CD1c-positive myeloid dendritic cell (primary cell): Measurements from ENCODE around the gene MAX.
A peak's percentile ranks its signal among the peaks of the same experiment; 100 is the strongest.

ENCODE experiments used
- DNase-seq: peaks from one replicate; pipeline ENCODE4 v3.0.0-alpha.2; 2016; ENCODE audit errors: extremely low spot score

MAX gene

DNA sequence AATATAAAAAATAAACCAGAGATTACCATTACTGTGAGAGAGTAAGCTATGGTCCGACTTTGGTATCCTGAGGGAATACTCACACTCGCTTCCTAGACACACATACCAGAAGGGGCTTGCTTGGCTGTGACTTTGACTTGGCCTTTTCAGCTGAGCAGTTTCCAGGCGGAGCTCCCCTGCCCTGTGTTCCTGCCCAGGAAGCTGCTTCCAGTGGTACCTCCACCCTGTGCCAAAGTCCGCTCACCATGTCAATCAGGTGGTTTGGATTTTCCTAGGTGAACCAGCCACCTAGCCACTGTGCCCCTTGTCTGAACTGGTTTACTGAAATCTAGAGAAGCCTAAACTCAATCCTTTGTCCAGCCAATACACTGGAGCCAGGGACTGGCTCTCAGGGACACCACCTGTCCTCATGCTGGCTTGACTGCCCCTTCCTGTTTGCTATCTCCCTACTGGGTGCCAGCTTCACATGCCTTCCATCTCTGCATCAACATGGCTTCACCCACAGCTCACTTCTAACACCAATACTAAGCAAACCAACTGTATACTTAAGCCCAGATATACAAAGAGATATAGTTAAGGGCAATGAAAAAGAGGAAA lies 28.6 kb downstream of the MAX start:
- no peak for DNase-seq

DNA sequence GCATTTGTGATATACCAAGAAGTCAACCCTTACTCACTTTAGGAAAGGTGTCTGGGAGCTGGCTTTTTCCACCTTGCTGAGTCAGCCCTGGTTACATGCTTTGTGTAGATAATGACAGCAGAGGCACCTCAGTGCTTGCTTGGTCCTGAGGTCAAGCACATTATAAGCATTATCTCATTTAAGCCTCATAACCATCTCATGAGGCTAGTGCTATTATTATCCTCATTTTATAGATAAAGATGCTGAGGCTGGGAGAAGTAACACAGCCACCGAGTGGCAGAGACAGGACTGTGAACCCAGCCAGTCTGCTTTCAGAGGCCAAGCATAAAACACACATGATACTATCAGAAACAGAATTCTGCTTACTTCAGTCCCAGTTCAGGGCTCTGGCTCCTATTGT lies 29.4 kb downstream of the MAX start:
- DNase-seq = no peak

GRCh38 chr14:65072256-65072655 lies 30.1 kb downstream of the MAX start:
- no peak for DNase-seq

GRCh38 chr14:65071544-65071943 lies 30.8 kb downstream of the MAX start:
- no peak for DNase-seq

GRCh38 chr14:65070471-65070976 lies 31.8 kb downstream of the MAX start:
- DNase-seq = no peak

- DNase-seq = no peak
Measured at GRCh38 chr14:65069874-65070413, 32.4 kb downstream of the MAX start.

- DNase-seq = no peak
Measured at GRCh38 chr14:65065719-65066118, 36.6 kb downstream of the MAX start.

DNA sequence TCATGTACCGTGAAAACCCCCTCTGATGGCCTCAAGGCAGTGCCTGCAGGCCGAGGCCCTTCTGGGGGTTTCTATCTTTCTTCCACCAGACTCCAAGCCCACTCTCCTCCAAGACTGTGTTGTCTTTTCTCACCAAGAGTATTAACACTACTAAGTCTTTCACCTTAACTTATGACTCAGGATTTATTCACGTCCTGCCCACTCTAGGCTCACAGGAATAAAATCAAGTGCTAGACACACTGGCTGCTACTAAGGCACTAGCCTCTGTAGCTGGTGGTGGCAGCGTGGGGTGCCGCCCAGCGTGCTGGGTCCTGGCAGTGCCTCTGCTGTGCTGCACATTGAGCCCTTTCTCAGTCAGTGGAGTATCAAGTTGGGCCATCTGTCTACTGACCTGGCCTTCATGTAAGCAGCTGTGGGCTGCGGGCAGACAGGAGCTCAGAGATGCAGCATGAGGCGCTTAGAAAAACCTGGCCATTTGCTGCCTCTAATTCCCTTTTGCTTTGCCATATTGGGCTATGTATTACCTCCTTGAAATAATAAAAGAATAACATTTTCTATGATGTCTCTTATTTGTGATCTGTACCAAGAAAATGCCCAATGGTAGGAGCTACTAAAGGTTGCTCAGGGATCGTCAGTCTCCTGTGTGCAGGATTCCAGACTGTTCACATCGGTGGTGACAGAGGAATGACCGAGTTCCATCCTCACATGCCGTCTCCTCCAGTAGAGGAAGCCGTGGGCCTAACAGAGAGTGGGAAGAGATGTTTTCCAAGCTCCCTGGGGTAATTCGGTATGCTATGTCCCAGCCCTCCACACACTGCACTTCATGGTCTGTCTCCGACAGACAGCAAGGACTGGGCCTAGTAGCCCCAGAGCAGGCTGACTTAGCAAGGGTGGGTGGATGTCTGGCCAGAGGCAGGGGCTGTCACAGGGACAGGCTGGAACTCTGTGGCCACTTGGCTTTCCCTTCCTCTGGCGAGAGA lies 39.9 kb downstream of the MAX start:
- DNase-seq = no peak

DNA sequence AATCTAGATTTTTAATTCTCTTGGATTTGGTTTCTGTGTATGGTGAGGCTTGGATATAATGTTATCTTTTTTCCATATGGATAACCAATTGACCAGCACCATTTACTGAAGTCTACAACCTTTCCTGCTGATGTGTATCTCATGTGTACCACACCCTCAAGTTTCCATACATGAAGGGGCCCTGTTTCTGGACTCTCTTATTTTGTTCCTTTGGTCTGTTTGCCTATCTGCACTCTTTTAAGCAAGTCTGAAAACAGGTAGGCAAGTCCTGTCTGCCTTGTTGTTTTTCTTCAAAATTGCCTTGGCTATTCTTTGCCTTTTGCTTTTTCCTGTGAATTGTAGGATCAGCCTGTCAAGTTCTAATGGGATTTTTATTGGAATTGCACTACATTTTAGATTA lies 44.6 kb downstream of the MAX start:
- no peak for DNase-seq

DNA sequence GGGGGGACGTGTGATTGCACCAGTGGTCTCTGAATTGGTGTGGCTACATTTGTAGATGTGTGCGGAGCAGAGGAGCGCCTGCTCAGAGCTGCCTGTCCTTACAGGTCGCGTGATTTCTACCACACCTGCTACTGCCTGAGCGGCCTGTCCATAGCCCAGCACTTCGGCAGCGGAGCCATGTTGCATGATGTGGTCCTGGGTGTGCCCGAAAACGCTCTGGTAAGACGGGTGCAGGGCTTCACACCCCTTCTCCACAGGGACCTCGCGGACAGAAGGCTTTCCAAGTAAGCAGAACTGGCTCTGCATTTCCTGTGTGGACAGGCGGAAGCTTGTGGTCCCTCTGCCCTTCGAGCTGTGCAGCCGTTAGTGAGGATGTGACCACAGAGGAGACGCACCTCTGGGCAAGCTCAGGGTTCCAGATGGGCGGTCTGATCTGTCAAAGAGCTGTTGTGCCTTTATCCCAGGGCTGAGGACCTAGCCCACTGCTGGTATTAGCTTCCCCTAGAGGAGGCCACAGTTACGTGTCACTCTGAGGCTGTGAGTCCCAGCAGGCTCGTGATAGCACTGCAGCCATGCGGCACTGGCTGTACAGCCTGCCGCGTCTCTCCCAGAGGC lies 47.7 kb downstream of the MAX start:
- peak; percentile 60 for DNase-seq

- no peak for DNase-seq
Measured at GRCh38 chr14:65053466-65053865, 48.9 kb downstream of the MAX start.

GRCh38 chr14:65052832-65053231 lies 49.5 kb downstream of the MAX start:
- no peak for DNase-seq

- peak; percentile 34 for DNase-seq
Measured at GRCh38 chr14:65045709-65046108, 56.6 kb downstream of the MAX start.

DNA sequence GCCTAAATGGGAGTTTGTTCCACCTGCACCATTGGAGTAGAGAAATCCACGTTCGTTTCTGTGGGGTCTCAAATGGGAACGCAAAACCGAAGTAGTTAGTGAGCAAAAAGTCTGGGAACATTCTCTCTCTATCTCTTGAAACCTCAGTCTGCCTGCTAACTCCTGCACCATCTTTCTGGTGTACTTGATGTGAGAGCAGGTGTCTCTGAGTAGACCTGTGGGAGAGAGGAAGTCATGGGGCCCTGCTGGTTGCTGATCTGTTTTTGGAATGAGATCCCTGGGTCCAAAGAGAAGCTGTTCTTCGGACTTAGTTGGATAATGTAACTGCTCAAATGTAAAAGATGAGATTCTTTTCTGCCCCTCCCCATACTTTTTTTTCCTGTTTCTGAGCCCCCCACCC lies 57.3 kb downstream of the MAX start:
- DNase-seq = peak; percentile 30

DNA sequence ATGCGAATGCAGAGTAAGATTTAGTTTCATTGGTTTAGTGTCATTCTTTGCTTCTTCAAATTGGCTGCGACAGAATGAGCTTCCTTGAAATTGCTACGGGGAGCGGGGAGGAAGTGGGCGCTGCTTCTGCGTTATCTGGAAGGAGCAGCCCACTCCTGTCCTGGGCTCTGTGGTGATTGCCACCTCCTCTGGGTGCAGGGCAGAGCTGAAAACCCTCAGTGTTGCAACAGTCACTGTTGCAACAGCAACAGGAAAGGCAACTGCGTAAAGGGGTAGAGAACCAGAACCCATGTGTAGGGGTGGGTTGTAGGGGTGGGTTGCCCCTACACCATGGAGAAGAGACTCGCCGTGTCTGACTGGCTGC lies 57.7 kb downstream of the MAX start:
- peak; percentile 92 for DNase-seq

- no peak for DNase-seq
Measured at GRCh38 chr14:65043893-65044595, 58.3 kb downstream of the MAX start.

DNA sequence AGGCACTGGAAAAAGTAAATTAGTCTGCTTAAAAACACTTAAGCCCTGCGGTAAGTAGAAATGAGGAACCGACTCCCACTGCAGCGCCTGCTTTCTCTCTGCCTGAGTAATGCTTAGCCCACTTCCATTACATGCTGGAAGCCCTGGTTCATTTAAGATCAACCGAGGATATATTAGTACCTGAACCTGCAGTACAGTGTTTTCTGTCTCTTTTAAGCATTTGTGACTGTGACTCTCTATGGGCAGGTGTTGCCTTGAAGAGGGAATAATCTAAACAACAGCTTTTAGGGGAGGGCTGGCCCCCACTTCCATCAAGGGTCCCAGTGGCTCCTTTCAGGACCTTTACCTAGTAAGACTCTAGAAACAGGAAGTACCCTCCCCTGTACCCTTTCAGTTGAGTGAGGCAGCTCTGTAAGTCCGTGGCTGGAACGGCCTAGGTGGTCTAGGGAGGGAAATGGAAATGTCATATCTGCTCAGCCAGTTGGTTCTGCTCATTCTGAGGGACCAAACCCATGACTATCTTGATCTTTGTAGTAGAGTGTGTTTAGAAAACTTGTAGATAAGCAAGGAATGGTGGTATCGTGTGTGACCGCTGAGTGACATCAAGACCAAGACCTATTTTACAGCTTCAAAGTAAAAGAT lies 59.5 kb downstream of the MAX start:
- DNase-seq = peak; percentile 89

DNA sequence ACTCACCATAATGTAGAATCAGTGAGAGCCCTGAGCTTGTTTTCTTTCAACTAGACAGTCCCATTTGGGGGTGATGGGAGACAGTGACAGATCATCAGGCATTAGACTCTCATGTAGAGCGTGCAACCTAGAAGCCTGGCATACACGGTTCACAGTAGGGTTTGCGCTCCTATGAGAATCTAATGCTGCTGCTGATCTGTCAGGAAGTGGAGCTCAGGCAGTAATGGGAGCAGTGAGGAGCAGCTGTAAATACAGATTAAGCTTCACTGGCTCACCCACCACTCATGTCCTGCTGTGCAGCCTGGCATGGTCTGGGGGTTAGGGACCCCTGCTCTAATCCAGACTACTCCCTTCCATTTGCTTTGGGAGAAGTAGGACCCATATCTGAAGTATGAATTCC lies 60.0 kb downstream of the MAX start:
- no peak for DNase-seq

GRCh38 chr14:65041434-65041915 lies 60.8 kb downstream of the MAX start:
- no peak for DNase-seq

DNA sequence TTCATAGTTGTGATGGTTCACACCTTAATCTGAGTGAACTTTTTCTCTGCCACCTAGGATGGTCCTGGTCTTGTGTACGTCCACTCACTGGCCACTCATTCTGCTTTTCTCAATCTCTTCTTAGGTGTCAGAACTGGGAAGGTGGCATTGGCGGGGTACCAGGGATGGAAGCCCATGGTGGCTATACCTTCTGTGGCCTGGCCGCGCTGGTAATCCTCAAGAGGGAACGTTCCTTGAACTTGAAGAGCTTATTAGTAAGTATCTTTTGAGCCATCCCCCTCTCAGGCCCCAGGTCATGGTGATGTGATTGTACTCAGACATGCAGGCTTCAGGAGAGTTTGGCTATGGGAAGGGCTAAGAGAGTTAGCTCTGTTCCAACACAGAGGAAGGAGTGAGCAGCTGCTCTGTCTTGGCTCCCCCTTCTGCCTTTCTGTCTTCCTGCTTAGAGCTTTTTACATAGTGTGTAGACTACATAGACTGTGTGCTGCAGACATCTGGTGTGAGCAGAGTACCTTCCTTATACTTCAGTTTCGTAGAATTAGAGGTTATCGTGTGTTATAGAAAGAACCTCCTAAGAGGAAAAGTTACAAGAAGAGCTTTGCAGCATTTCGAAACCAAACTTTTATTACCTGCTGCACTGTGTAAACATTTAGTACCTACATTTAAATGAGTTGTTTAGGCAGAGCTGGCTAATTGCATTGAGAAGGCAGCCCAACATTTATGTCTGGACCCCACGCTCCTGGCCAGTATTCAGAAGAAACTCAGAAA lies 61.5 kb downstream of the MAX start:
- no peak for DNase-seq
